HG03095 (cell line): ENCODE results near the gene UBE2I.
"Not testable (repeated sequence)": the region's sequence is repeated elsewhere in the genome, so short reads cannot be mapped to it uniquely, and the experiment has no call there.

ENCODE experiments used
- ATAC-seq: cut with Tn5 transposase; IDR thresholded peaks from one replicate; pipeline ENCODE4 v1.9.1; 2021; ENCODE audit warnings: moderate library complexity; ENCODE audit not compliant: unreplicated experiment

Gene UBE2I

DNA sequence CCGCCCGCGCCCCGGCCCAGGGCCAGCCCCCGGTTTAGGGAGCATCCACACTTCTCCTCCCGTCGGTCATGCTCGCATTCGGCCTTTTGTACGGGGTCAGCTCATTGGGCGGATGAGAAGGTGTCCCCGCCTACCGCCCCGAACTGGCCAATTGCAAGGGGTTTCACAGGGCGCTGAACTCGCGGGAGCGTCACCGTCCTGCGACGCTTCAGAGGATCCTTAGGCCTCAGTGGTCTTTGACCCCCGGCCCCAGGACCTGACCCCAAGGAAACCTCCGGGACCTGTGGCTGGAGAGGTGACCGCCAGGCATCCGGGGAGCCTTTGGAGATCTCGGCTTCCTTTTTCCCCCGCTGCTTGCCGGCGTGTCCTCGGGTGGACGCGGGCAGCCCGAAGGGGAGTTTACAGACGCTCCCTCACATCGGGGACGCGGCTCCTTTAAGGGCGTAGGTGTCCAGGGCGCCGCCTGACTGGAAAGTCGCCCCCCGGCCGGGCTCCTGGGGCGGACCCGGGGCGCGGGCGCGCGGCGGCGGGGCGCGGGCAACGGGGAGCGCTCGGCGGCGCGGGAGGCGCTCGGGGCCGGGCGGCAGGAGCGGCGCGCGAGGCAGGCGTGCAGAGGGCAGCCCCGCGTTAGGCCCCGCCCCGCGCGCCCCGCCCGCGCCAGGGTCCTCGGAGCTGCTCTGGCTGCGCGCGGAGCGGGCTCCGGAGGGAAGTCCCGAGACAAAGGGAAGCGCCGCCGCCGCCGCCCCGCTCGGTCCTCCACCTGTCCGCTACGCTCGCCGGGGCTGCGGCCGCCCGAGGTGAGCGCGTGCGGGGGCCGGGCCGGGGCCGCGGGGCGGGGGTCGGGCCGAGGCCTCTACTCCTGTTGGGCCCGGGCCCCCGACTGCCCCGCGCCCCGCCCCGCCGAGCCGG lies at the start of gene UBE2I:
Gene UBE2I (plus strand): TSS at position 660 of the 909 bp plus-strand sequence. CDS start 4,395 bp downstream, outside the sequence.
- ATAC-seq, result peak; percentile 39

DNA sequence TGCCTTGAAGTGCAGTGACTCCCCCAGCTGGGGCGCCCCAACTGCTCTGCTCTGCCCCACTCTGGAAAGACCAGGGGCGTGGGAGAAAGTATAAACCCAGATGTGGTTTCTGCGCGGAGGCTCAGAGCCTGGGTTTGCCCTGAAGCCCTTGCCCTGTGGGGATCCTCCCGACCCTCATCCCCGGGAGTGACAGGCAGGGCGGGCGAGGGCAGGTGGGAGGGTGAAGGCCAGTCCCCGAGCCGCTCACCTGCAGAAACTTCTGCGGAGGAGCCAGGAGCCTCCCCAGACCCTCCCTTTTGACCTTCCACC lies 49.7 kb upstream of the UBE2I start:
- no peak for ATAC-seq

DNA sequence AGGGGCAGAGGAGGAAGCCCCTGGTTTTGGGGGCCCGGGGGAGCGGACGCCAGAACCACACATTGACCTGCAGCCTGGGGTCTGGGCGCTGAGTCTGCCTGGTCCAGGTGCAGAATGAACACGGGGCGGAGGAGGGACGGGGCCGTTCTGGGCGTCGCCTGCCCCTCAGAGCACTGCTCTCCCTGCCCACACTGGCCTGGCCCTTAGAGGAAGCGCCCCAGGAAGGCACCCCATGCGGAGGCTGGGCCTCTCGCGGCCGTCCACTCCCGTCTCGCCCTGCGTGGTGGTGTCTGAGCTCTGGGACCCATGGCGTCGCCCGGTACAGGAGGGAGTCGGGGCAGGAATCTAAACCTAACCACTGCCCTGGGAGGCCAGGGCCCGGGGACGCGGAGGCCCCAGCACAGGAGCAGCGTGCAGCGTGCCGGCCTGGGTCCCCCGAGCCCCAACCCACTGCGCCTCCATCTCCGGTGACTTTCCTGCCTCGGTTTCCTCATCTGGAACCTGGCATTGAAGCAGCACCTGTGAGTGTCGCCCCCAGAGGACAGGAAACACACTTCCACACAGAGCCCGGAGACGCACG lies 49.2 kb upstream of the UBE2I start:
- ATAC-seq, result no peak

DNA sequence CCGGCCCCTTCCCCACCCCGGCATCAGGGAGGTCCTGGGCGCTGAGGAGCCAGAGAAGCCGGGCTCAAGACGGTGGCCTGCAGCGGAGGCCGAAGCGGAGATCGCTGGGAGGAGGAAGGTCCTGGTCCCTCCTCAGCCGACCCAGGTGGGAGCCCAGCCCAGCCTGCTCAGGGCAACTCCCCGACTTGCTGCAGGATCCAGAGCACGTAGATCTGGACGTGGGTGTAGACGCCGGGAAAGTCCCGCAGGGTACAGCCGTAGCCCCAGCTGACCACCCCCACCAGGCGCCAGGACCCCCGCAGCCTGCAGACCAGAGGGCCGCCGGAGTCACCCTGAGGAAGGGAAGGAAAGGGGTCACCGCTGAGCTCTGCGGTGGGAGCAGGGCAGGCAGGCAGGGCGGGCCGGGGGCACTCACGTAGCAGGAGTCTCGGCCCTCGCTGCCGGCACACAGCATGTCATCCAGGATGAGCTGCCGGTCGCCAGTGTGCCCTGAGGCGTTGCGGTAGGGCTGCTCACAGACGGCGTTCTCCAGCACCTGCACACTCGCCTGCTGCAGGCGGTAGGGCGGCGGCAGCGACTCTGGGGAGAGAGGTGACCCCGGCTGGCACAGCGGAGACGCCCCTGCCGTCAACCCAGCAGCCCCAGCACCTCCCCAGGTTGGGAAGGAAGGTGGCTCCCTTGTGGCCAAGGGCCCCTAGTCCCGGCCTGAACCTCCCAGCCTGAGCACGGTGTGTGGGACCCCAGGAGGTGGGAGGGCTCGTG lies 48.1 kb upstream of the UBE2I start:
- ATAC-seq, result no peak

DNA sequence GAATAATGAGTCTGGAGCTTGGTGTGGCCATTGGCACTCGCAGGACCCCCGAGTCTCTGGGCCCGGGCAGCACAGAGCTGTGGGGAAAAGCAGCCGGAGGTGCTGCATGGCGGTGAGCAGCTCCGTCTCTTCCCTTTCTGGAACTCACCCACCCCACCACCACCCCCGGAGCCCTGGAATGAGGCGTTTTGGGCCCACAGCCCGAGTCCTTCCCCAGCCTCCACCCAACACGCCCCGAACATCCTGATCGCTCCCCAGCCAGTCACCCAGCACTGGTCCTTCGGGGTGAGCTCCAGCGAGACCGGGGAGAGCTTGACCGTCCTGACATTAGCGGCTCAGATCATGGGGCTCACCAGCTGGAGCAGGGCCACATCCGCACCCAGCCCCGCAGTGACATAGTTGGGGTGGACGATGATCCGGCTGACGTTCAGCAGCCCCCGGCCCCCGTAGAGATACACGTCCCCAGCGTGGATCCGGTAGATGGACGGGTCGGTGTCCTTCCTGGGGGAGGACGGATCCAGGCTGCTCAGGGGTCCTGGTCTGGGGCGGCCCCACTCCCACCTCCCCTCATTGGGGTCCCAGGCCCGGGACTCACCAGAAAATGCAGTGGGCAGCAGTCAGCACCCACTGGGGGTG lies 47.1 kb upstream of the UBE2I start:
- no peak for ATAC-seq

DNA sequence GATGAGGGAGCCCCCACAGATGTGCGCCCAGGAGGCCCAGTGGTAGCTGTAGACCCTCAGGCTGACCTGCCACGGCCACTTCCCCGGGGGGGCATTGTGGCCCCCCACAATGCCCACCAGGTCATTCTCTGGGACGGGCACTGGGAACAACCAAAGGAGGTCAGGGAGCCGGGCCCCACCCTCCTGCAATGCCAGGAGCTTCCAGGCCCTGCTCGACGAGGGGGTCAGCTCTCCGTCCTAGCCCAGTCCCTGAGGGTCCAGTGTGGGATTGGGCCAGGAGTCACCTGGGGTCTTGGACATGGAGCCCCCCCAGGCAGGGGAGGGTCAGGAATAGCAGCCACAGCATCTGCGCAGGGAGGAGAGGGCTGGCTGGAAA lies 46.6 kb upstream of the UBE2I start:
- no peak for ATAC-seq

DNA sequence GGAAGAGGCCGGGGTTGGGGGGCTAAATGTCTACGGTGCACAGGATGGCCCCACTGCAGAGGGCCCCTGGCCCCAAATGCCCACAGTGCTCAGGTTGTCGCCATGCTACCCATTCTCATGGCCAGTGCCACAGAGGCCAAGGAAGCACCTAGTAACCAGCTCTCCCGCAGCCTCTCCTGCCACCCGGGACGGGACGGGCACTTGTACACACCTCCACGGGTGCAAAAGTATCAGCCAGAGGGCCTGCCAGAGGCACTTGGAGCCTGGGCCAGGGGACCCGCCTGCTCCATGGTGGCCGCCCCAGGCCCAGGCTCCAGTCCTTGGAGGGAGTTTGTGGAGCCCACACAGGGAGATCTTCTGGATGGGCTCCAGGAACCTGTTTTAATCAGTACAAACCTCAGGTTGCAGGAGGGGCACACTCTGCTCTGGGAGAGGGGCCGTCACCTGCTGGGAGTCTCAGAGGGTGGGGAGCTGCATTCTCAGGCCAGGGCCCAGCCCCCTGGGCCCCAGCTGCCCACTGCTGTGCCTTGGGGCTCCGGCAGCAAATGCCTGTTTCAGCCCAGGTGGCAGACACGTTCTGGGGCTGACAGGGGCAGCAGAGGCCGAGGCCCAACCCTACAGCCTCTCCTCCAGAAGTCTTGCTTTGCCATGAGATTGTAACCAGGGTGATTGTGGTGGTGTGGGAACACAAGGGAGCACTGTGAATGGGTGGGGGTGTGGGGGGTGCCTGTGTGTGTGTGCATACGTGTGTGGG lies 45.7 kb upstream of the UBE2I start:
- no peak for ATAC-seq

DNA sequence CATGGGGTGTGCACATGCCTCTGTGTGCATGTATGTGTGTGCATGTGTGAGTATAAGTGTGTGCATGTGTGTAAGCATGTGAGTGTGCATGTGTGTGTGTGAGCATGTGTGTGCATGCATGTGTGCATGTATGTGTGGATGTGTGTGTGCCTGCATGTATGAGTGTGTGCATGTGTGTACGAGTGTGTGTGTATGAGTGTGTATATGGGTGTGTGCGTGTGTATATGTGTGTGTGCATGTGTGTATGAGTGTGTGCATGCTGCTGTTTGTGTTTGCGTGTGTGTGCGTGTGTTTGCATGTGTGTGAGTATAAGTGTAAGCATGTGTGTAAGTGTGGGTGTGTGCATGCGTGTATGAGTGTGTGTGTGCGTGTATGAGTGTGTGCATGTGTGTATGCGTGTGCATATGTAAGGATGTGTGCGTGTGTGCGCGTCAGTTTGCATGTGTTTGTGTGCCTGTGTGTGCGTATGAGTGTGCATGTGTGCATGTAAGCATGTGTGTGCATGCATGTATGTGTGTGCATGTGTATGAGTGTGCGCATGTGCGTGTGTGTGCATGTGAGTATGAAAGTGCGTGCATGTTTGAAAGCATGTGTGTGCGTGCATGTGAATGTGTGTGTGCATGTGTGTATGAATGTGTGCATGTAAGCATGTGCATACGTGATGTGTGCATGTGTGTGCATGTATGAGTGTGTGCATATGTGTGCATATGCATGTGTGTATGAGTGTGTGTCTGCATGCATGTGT lies 44.9 kb upstream of the UBE2I start:
- ATAC-seq, result no peak

DNA sequence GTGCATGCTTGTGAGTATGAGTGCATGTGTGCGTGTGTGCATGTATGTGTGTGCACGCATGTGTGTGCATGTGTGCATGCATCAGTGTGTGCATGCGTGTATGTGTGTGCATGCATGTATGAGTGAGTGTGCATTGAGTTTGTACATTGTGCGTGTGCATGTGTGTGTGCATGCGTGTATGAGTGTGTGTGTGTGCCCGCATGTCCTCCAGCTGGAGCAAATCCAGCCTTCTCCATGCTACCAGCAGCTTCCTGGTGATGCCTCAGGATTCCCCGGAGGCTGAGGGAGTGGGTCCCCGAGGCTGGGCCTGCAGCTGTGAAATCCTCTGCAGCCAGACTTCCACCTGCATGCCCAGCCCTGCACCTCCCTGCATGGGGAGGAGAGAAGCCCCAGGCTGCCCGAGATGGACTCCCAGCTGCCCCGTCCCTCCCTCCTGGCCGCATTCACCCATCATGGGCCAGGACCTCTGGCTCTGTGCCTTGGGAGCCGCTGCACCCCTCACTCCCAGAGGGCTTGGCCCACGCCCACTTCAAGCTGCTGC lies 44.3 kb upstream of the UBE2I start:
- no peak for ATAC-seq

DNA sequence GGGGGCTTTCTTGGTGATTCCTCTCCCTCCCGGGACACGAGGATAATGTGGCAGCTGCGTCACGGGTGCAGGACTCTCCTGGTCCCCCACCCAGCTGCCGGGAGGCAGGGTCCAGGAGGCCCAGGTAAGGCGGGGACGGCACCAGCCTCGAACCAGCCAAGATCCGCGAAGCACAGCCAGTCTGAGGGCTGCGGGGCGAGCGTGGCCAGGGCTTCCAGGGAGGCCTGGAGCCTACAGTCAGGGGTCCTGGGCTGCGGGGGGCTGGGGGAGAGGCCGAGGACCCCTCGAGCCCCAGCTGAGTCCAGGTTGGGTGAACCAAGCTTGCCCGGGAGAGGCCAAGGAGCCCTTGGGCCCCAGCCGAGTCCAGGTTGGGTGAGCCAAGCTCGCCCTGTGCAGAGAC lies 43.6 kb upstream of the UBE2I start:
- no peak for ATAC-seq

DNA sequence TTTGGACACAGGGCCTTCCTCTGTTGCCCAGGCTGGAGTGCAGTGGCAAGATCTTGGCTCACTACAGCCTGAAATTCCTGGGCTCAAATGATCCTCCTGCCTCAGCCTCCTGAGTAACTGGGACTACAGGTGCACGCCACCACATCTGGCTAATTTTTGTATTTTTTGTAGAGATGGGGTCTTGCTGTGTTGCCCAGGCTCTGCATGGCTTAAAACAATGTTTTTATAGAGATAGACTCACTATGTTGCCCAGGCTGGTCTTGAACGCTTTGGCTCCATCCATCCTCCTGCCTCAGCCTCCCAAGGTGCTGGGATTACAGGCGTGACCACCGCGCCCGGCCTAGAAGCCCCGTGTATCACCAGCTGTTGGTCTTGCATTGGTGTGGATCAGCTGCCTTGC lies 40.0 kb upstream of the UBE2I start:
- ATAC-seq, result not testable (repeated sequence)

DNA sequence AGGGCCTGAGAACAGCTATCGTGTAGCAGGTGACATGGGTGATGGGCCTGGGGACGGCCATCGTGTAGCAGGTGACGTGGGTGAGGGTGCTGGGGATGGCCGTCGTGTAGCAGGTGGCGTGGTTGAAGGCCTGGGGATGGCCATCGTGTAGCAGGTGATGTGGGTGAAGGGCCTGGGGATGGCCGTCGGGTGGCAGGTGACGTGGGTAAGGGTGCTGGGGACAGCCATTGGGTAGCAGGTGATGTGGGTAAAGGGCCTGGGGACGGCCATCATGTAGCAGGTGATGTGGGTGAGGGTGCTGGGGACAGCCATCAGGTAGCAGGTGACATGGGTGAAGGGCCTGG lies 38.1 kb upstream of the UBE2I start:
- ATAC-seq, result no peak

DNA sequence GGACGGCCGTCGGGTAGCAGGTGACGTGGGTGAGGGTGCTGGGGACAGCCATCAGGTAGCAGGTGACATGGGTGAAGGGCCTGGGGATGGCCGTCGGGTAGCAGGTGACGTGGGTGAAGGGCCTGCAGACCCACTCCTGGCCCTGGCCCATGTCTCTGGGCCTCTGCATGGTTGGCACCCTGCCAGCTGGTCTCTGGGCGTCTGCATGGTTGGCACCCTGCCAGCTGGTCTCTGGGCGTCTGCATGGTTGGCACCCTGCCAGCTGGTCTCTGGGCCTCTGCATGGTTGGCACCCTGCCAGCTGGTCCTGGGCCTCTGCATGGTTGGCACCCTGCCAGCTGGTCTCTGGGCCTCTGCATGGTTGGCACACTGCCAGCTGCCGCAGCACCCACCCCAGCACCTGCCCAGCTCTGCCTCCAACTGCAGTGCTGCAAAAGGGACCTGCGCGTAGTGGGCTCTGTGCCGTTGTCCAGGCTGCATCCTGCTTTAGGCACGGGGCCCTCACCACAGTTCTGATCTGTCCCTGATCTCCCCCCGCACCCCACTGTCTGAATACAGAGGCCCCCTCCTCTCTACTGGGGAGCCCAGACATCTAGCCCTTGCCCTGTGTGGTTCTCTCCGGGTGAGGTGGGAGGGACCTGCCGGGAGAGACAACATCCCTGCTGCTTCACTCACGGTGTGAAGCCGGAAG lies 37.6 kb upstream of the UBE2I start:
- not testable (repeated sequence) for ATAC-seq

DNA sequence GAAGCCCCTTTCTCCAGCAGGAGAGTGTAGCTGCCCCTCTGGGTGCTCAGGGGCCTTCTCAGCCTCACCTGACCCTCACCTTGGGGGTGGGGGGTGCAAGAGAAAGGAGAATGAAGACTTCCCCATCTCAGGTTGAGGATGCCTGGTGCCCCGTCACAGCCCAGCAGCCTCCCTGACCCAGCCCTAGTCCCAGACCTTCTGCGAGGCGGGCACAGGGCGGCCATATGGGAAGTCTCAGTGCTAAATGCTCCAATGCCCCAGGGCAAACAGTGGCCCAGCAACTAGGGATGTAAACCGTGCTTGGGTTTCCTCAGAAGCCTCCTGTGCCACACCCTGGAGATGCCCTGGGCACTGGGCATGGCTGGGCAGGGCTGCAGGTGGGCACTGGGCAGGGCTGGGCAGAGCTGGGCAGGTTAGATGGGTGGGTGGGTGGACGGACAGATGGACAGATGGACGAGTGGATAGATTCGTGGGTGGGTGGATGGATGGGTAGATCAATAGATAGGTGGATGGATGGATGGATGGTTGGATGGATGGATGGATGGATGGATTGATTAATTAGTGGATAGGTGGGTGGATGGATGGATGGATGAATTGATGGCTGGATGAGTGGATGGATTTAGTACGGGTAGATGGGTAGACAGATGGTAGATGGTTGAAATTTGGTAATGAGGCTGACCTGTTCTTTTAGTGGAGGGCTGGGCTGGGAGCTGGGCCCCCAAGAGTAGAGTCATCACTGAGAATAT lies 36.8 kb upstream of the UBE2I start:
- ATAC-seq, result no peak

DNA sequence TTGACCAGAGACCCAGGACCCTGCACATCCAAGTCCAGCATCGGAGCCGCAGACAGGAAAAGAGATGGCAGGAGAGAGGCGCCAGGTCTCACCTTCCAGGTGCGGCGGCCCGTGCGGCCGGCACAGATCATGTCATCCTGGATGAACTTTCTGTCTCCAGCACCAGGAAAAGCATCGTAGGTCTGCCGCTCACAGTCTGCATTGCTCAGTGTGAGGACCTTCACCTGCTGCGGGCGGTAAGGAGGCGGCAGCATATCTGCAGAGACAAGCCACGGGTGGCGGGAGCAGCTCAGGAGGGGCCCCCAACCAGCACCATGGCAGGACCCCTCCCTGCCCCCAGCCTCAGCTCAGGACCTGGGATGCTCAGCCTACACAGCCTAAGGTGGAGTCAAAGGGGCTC lies 35.6 kb upstream of the UBE2I start:
- ATAC-seq, result no peak

DNA sequence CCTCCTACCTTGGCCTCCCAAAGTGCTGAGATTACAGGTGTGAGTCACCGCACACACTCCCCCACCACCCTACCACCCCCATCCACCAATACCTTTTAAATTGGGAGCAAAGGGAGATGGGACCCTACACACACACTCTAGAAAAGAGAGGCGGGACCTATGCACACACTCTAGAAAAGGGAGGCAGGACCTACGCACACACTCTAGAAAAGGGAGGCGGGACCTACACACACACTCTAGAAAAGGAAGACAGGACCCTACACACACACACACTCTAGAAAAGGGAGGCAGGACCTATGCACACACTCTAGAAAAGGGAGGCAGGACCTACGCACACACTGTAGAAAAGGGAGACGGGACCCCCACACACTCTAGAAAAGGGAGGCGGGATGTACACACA lies 34.7 kb upstream of the UBE2I start:
- no peak for ATAC-seq

DNA sequence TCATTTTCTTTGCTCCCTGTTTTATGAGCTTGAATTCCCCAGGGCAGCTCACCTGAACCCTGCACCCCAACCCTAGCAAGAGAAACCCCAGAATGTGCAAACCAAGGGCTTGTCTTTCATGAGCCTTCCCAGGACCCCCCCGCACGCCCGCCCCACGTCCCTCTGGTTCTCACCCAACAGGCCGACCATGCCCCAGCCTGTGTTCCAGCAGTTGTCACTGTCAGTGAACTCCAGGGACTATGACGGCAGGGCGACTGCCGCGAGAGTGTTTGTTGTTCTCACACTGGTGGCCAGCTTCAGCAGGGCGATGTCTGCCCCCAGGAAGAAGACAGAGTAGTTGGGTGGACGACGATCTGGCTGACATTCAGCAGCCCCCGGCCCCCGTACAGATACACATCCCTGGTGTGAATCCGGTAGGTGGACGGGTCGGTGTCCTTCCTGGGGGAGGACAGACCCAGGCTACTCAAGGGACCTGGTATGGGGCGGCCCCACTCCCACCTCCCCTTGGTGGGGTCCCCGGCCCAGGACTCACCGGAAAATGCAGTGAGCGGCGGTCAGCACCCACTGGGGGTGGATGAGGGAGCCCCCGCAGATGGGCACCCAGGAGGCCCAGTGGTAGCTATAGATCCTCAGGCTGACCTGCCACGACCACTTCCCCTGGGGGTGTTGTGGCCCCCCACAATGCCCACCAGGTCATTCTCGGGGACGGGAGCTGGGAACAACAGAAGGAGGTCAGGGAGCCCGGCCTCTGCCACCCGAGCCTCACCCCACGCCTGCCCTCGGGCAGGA lies 33.5 kb upstream of the UBE2I start:
- no peak for ATAC-seq

DNA sequence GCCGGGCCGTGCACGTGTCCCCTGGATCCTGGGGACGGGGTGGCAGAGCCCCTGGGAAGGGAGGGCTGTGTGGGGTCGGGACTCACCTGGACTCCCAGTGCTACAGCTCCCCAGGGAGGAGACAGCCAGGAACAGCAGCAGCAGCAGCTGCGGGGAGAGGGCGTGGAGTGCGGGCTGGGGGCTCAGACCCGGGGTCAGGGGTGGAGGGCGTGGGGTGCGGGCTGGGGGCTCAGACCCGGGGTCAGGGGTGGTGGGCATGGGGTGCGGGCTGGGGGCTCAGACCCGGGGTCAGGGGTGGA lies 32.9 kb upstream of the UBE2I start:
- no peak for ATAC-seq
